KOPT-K1 (cell line): Measurements from ENCODE around the gene GPHN.
"Not testable (repeated sequence)": the region's sequence is repeated elsewhere in the genome, so short reads cannot be mapped to it uniquely, and the experiment has no call there.

ENCODE experiments used
- H3K27ac ChIP-seq: fragments of 200-600 bp; sonication (generic); 2 replicates; pipeline ENCODE4 v1.5.1; 2016; ENCODE audit warnings: antibody characterized with exemption, mild to moderate bottlenecking, low read depth, low read length; ENCODE audit not compliant: poor library complexity, severe bottlenecking
- H3K36me3 ChIP-seq: fragments of 200-600 bp; sonication (generic); 2 replicates; pipeline ENCODE4 v1.5.1; 2017; ENCODE audit warnings: antibody characterized with exemption, mild to moderate bottlenecking, low read length, moderate library complexity; ENCODE audit not compliant: insufficient read depth
- H3K9me3 ChIP-seq: fragments of 200-600 bp; sonication (generic); 2 replicates; pipeline ENCODE4 v1.5.1; 2017; ENCODE audit warnings: antibody characterized with exemption, low read length, mild to moderate bottlenecking; ENCODE audit not compliant: insufficient read depth, poor library complexity, severe bottlenecking

GPHN gene

GRCh38 chr14:66717561-66718140 lies 209.7 kb downstream of the GPHN start:
- Histone ChIP-seq H3K9me3 (no peaks in the 10 kb centered on the region), H3K36me3 (no peaks in the 10 kb centered on the region), H3K27ac (no peak overlapping the region)

GRCh38 chr14:66724996-66725395 lies 217.0 kb downstream of the GPHN start:
- H3K9me3 ChIP-seq = peaks cover 5% of the 10 kb centered on the region
- H3K27ac ChIP-seq = no peak overlapping the region
- H3K36me3 ChIP-seq = no peaks in the 10 kb centered on the region

- not testable (repeated sequence) for H3K27ac ChIP-seq, H3K36me3 ChIP-seq, H3K9me3 ChIP-seq
Measured at GRCh38 chr14:66731298-66731697, 223.4 kb downstream of the GPHN start.

- Histone ChIP-seq H3K27ac (no peak overlapping the region), H3K9me3 (no peaks in the 10 kb centered on the region), H3K36me3 (no peaks in the 10 kb centered on the region)
Measured at GRCh38 chr14:66735853-66736252, 227.9 kb downstream of the GPHN start.

DNA sequence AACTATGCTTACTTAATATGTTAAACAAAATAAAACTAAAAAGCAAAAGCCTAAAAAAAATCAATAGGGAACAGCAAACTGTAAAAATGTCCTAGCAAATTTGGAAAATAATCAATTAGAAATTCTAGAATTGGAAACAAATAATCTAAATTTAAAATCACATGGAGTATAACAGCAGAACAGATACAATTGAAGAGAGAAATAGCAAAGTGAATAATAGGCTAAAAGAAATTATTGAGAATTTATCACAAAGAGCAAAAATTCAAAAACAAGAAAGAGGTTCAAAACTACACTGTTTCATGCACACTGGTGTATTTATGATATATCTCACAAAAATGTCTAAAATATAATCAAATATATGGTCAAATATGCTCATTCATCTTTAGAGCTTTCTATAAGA lies 231.9 kb downstream of the GPHN start:
- H3K9me3 ChIP-seq = no peaks in the 10 kb centered on the region
- no peak overlapping the region for H3K27ac ChIP-seq
- H3K36me3 ChIP-seq = no peaks in the 10 kb centered on the region

GRCh38 chr14:66745078-66745477 lies 237.1 kb downstream of the GPHN start:
- Histone ChIP-seq H3K36me3 (no peaks in the 10 kb centered on the region), H3K9me3 (no peaks in the 10 kb centered on the region), H3K27ac (no peak overlapping the region)

GRCh38 chr14:66746316-66747006 lies 238.5 kb downstream of the GPHN start:
- Histone ChIP-seq H3K36me3 (no peaks in the 10 kb centered on the region), H3K9me3 (no peaks in the 10 kb centered on the region), H3K27ac (no peak overlapping the region)

DNA sequence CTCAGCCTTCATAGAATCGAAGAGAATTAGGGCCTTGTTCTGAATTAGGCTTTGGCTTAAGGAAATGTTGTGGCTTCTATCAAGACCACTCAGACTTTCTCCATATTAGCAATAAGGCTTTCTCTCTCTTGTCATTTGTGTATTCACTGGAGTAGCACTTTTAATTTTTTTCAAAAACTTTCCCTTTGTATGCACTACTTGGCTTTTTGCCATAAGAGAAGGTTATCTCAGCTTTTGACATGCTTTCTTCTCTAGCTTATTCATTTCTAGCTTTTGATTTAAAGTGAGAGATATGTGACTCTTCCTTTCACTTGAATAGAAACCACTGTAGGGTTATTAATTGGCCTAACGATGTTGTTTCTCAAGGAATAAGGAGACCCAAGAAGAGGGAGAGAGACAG lies 244.2 kb downstream of the GPHN start:
- Histone ChIP-seq H3K27ac (no peak overlapping the region), H3K9me3 (no peaks in the 10 kb centered on the region), H3K36me3 (no peaks in the 10 kb centered on the region)

DNA sequence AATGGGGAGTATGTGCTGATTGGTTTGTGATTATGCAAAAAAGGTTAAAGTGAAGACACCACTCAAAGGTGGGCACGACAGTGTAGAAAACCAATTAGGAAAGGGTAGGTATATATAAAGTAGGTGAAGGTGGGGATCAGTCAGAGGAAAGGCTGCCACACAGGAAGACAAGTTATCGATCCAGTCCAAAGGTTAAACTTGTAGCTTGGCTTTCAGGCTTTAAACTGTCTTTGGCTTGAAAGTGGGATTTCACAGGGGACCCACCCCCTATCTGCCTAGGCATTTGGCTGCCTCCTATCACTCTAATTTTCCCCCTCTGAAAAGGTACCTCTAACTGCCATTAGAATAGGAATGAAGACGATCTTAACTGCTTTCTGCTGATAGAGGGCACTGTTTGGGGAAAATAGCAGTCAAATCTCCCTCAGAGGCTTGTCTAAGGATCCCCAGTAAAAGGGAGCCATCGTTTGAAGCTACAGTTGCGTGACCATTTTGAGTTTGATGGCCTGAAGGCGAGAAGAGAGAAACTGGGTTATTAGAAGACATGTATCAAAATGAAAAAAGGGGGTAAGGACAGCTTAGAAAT lies 250.2 kb downstream of the GPHN start:
- Histone ChIP-seq H3K27ac (no peak overlapping the region), H3K36me3 (no peaks in the 10 kb centered on the region), H3K9me3 (no peaks in the 10 kb centered on the region)

- Histone ChIP-seq H3K9me3 (no peaks in the 10 kb centered on the region), H3K27ac (no peak overlapping the region), H3K36me3 (no peaks in the 10 kb centered on the region)
Measured at GRCh38 chr14:66772146-66772545, 264.2 kb downstream of the GPHN start.

GRCh38 chr14:66782853-66783252 lies 274.9 kb downstream of the GPHN start:
- H3K27ac ChIP-seq = no peak overlapping the region
- H3K9me3 ChIP-seq = no peaks in the 10 kb centered on the region
- H3K36me3 ChIP-seq = no peaks in the 10 kb centered on the region

DNA sequence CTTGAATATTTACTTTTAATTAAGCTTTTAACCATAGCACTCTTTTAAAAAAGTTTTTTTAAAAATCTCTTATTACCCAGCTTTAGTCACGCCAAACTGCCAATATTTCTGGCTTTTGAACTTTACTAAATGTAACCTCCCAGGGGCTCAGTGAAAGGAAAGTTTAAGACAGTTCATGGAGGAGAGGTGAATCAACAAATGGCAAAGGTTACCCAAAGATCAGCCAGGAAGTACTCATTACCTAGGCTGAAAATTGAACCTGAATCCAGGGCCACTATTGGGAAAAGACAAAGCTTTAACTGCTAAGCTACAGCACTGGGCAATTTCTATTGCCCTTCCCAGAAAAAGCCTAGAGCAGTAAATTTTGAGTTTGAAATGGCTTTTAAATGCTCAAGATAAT lies 282.2 kb downstream of the GPHN start:
- no peak overlapping the region for H3K27ac ChIP-seq
- no peaks in the 10 kb centered on the region for H3K9me3 ChIP-seq
- no peaks in the 10 kb centered on the region for H3K36me3 ChIP-seq

- H3K27ac ChIP-seq = no peak overlapping the region
- no peaks in the 10 kb centered on the region for H3K9me3 ChIP-seq
- no peaks in the 10 kb centered on the region for H3K36me3 ChIP-seq
Measured at GRCh38 chr14:66802962-66803361, 295.0 kb downstream of the GPHN start.

- H3K27ac ChIP-seq = no peak overlapping the region
- H3K36me3 ChIP-seq = no peaks in the 10 kb centered on the region
- H3K9me3 ChIP-seq = no peaks in the 10 kb centered on the region
Measured at GRCh38 chr14:66804141-66804540, 296.2 kb downstream of the GPHN start.

DNA sequence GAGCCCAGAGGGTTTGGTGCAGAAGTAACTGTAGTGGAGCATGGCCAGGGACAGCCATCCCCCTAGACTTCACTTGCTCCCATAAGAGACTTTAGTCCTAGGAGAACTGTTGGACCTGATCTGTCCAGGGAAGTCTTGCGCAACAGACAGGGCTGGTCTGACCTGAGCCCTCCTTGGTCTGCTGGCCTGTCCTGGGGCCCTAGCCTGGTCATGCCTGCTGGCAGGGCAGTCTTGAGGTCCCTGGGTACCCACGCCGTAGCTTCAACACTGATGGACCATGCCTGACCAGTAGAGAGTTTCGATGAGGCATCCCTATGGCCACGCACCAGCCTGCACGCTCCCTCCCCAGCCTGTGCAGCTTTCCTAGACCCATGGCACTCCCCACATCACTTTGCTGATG lies 305.7 kb downstream of the GPHN start:
- Histone ChIP-seq H3K27ac (no peak overlapping the region), H3K9me3 (peaks cover 12% of the 10 kb centered on the region), H3K36me3 (no peaks in the 10 kb centered on the region)

DNA sequence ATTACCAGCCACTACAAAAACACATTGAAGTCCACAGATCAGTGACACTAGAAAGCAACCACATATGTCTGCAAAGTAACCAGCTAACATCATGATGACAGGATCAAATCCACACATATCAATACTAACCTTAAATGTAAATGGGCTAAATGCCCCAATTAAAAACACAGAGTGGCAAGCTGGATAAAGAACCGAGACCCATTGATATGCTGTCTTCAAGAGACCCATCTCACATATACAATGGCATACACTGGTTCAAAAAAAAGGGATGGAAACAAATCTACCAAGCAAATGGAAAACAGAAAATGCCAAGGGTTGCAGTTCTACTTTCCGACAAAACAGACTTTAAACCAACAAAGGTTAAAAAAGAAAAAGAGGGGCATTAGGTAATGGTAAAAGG lies 307.7 kb downstream of the GPHN start:
- Histone ChIP-seq H3K9me3 (peaks cover 12% of the 10 kb centered on the region), H3K27ac (no peak overlapping the region), H3K36me3 (no peaks in the 10 kb centered on the region)
